LNCaP clone FGC (cell line): ENCODE results near the gene SPTLC1.

Experiments used
- DNase-seq: peaks from one replicate; pipeline ENCODE4 v3.0.0-alpha.2; 2011; ENCODE audit warnings: low read depth
- H3K4me3 ChIP-seq: 2 replicates; pipeline ENCODE4 v1.5.1; 2011; ENCODE audit warnings: mild to moderate bottlenecking, low read depth, low read length, control low read depth
- TF ChIP-seq, protein P1 (sequence below): IDR thresholded peaks from 2 replicates; pipeline ENCODE4 v1.5.1; 2012; ENCODE audit warnings: mild to moderate bottlenecking; ENCODE audit not compliant: control insufficient read depth, insufficient read depth; ENCODE audit errors: extremely low read depth

The SPTLC1 gene

DNA sequence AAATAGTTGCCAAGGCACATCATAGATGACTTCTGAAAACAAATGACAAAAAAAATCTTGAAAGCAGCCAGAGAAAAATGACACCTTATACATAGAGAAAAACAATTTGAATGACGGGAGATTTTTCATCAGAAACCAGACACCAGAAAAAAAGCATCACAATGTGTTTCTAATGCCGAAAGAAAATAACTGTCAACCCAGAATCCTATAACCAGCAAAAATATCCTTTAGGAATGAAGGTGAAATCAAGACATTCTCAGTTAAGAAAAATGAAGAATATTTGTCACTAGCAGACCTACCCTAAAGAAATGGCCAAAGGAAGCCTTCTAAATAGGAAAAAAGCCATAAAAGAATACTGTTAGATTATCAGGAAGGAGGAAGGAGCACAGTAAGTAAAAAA lies 54.0 kb downstream of the SPTLC1 start:
- H3K4me3 ChIP-seq = no peak overlapping the region
- TF ChIP-seq, protein P1, sequence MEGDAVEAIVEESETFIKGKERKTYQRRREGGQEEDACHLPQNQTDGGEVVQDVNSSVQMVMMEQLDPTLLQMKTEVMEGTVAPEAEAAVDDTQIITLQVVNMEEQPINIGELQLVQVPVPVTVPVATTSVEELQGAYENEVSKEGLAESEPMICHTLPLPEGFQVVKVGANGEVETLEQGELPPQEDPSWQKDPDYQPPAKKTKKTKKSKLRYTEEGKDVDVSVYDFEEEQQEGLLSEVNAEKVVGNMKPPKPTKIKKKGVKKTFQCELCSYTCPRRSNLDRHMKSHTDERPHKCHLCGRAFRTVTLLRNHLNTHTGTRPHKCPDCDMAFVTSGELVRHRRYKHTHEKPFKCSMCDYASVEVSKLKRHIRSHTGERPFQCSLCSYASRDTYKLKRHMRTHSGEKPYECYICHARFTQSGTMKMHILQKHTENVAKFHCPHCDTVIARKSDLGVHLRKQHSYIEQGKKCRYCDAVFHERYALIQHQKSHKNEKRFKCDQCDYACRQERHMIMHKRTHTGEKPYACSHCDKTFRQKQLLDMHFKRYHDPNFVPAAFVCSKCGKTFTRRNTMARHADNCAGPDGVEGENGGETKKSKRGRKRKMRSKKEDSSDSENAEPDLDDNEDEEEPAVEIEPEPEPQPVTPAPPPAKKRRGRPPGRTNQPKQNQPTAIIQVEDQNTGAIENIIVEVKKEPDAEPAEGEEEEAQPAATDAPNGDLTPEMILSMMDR = no peak
- no peak for DNase-seq

DNA sequence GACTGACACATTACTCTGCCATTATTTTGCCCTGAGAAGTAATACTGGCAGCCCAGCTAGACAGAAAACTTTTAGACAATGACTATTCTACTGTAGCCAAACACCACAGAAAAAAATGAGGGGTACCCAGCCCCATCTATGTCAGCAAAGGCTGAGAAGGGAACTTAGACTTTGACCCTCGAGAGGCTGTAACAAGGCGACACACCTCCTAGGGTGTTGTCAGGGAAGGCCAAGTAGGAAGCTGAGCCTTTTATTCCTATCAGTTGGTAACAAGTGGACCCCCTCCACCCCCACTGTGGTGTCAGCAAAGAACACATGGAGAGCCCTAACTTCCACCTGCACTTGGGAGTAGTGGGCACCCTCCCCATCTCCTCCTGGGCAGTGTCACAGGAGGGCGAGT lies 55.6 kb downstream of the SPTLC1 start:
- TF ChIP-seq, protein P1 = no peak
- no peak overlapping the region for H3K4me3 ChIP-seq

DNA sequence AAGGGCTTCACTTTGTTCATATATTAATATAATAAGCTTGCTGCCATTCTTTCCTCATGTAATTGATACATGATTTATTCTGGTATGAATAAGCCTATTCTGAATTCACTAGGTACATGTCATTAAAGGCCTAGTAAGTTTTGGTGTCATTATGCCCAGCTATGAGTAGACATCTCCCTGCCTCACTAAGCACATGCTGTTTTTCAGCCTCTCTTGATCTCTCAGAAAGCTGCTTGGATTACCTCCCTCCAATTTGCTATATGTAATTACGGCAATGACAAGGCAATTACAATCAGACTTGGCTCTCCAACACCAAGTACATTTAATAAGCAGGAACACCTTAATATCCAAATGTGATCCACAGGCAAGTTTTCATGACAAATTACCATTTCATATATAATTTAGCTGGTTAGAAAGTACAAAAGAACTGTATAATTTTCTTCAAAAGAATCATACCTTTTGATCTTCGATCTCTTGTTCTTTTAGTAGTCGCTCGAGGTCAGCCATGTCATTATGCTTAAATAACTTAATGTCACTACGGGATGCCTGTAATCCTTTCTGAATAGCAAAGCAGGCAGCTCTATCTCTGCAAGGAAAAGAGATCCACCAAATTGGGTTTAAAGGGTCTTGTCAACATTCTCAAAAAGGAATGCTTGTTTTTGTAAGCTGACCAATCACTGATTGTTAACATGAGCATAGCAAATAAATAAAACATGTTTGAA lies 56.3 kb downstream of the SPTLC1 start:
- TF ChIP-seq, protein P1 = no peak
- no peak for DNase-seq
- H3K4me3 ChIP-seq = no peak overlapping the region

More for the DNA sequence above, 55.6 kb downstream of the SPTLC1 start:
- DNase-seq = no peak

DNA sequence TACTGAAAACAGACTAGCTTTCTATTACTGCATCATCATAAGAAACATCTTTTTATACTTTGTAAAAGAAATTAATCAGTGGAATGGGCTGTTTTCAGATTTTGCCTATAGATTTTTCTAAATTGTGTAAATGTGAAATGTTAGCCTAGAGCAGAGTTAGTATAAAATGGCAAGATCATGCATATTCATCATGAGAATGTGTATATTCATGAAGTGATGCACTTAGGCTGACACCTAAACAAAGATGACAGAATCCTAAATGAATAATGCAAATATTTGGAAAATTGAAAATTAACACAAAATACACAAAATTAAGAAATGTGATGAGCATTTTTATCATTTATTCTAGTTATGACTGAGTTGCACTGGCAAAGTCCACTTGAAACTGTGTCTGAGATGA lies 57.2 kb downstream of the SPTLC1 start:
- no peak overlapping the region for H3K4me3 ChIP-seq
- no peak for DNase-seq
- TF ChIP-seq, protein P1 = no peak

DNA sequence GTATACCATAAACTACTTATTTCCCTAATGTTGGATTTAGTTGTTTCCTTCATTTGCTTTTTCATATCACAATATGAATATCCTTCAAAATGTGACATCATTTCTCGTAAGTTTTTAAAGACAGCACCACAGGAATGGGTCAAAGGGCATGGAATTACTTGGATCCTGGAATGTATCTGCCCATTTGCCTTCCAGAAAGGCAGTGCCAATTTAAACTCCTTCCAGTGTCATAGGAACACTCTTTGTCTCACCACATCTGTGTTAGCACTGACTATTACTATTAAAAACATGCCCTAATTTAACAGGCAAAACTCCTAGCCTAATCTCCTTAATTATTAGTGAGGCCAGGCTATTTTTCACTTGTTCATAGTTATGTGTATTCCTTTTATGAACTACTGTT lies 58.0 kb downstream of the SPTLC1 start:
- TF ChIP-seq, protein P1 = no peak
- DNase-seq = no peak
- no peak overlapping the region for H3K4me3 ChIP-seq

DNA sequence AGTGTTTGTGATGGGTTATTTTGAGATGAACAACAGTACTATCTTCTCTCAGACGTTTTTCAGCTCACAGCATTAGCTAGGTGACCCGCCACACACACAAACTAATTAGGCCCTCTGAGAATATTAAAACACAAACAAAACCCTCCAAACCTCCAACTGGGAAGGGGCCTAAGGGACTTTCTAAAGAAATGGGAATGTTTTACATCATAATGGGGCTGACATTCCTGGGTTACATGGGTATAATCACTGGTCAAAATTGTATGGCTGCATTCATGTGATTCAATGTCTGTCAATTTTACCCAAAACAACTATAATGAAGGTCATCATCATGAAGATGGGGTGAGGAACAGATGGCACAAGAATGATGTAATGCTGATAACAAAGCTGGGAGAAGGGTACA lies 59.6 kb downstream of the SPTLC1 start:
- TF ChIP-seq, protein P1 = no peak
- no peak overlapping the region for H3K4me3 ChIP-seq
- no peak for DNase-seq
